Esophagus squamous epithelium (tissue), 5 donors: Measurements from ENCODE around the gene TMEM59L. TPM values are rescaled to one million over a fixed set of nuclear protein-coding genes. Genes with fewer than 3 reads are reported as not detected.

Source experiments
- DNase-seq: peaks from one replicate; lab custom pipeline; 2025; lab: John Stamatoyannopoulos, UW
- H3K27ac ChIP-seq, 4 donors: fragments of 200-600 bp; sonication (generic); one replicate each; pipeline ENCODE4 v1.5.1; 2016 to 2019; ENCODE audit warnings: mild to moderate bottlenecking in 1 of 4
- H3K27me3 ChIP-seq, 4 donors: fragments of 200-600 bp; sonication (generic); 1 replicate in 3 of 4; 2 replicates in 1 of 4; pipeline versions ENCODE4 v1.5.1 to v1.6.0; 2017 to 2021; ENCODE audit warnings: antibody characterized with exemption in 1 of 4
- H3K36me3 ChIP-seq, 3 donors: fragments of 200-600 bp; sonication (generic); one replicate each; pipeline ENCODE4 v1.5.1; 2016 to 2019
- H3K4me1 ChIP-seq, 3 donors: fragments of 200-600 bp; sonication (generic); one replicate each; pipeline ENCODE4 v1.5.1; 2017 to 2019
- H3K4me3 ChIP-seq, 4 donors: fragments of 200-600 bp; sonication (generic); 1 replicate in 3 of 4; 2 replicates in 1 of 4; pipeline ENCODE4 v1.5.1; 2016 to 2019; ENCODE audit warnings: mild to moderate bottlenecking in 2 of 4, moderate library complexity in 1 of 4
- H3K9me3 ChIP-seq, 3 donors: fragments of 200-600 bp; sonication (generic); one replicate each; pipeline ENCODE4 v1.5.1; 2016 to 2019
- CTCF ChIP-seq, 6 experiments: fragments of 450-650 bp in 4 of 6; fragments of 200-600 bp in 2 of 6; sonication (generic) in 2 of 6; IDR thresholded peaks; one replicate each; pipeline ENCODE4 v1.5.1; 2016 to 2019; ENCODE audit warnings: antibody characterized with exemption in 6 of 6, mild to moderate bottlenecking in 4 of 6, moderate library complexity in 4 of 6
- POLR2A ChIP-seq, 4 donors: fragments of 450-650 bp; IDR thresholded peaks; one replicate each; pipeline ENCODE4 v1.6.1; 2017; ENCODE audit warnings: antibody characterized with exemption in 4 of 4, mild to moderate bottlenecking in 4 of 4, moderate library complexity in 3 of 4
- WGBS, 2 donors: methylation state at CpG; one replicate each; pipeline ENCODE4 v1.1.5; 2018; 5-methylcytosine and 5-hydroxymethylcytosine counted together
- intact Hi-C: fragments of 100-400 bp; cut with DNase I; formaldehyde crosslinking; loops from one replicate; pipeline ENCODE4 v1.15.0; 2022
- total RNA-seq, 4 donors: library from RNA; depleted of rRNA; stranded (reverse); fragments of >200 nt; gene quantifications; one replicate each; pipeline ENCODE4 v1.1.0, GENCODE V29; 2016
- donor health status: DM: yes; HTN: yes; CAD: no.

Gene TMEM59L
- total RNA-seq, 4 donors from 2014 or later: 0.18 to 2.7 TPM; not detected in 2

- DNase-seq: no peak
- Histone ChIP-seq H3K27me3 (no peaks in the 10 kb centered on the region), H3K9me3 (no peaks in the 10 kb centered on the region), H3K4me1 (peaks cover 0 to 51% (median 4%) of the 10 kb centered on the region in 3 donors), H3K27ac (peak overlapping the region; percentile 23 to 78 (median 73)), H3K36me3 (peaks cover 8 to 64% (median 18%) of the 10 kb centered on the region in 3 donors), H3K4me3 (peak overlapping the region in 1 of 4 donors; percentile 4)
- no CpG with 5 or more reads among the region's 22 CpGs for WGBS, 2 donors
- TF ChIP-seq CTCF (IDR thresholded peaks at IDR 0.05) (no peak), POLR2A (IDR thresholded peaks at IDR 0.05) (no peak)
- intact Hi-C loops: no loop called here
Measured at GRCh38 chr19:18665771-18666202, 53.1 kb downstream of the TMEM59L start.

GRCh38 chr19:18666317-18666716, 53.6 kb downstream of the TMEM59L start:
- Histone ChIP-seq H3K27me3 (no peaks in the 10 kb centered on the region), H3K4me1 (peaks cover 0 to 51% (median 2%) of the 10 kb centered on the region in 3 donors), H3K36me3 (peaks cover 8 to 64% (median 18%) of the 10 kb centered on the region in 3 donors), H3K4me3 (no peak overlapping the region), H3K9me3 (no peaks in the 10 kb centered on the region), H3K27ac (peak overlapping the region in 3 of 4 donors; percentile 70 to 78 (median 76))
- WGBS, 2 donors: 20% methylated on average over 1 of the region's 12 CpGs; no CpG with 5 or more reads in 1 of the 2 donors
- intact Hi-C loops: no loop called here
- no peak for TF ChIP-seq POLR2A (IDR thresholded peaks at IDR 0.05)
- TF ChIP-seq CTCF (IDR thresholded peaks at IDR 0.05): no peak
- DNase-seq: no peak

GRCh38 chr19:18666784-18667183, 54.1 kb downstream of the TMEM59L start:
- no peaks in the 10 kb centered on the region for H3K27me3 ChIP-seq
- no peak for DNase-seq
- H3K27ac ChIP-seq: peak overlapping the region in 3 of 4 donors; percentile 70 to 78 (median 76)
- no peaks in the 10 kb centered on the region for H3K9me3 ChIP-seq
- peaks cover 8 to 64% (median 18%) of the 10 kb centered on the region in 3 donors for H3K36me3 ChIP-seq
- peaks cover 0 to 52% (median 5%) of the 10 kb centered on the region in 3 donors for H3K4me1 ChIP-seq
- H3K4me3 ChIP-seq: no peak overlapping the region
- TF ChIP-seq CTCF (IDR thresholded peaks at IDR 0.05) (no peak), POLR2A (IDR thresholded peaks at IDR 0.05) (no peak)
- WGBS, 2 donors: 67% methylated on average over 3 of the region's 5 CpGs; no CpG with 5 or more reads in 1 of the 2 donors
- intact Hi-C loops: no loop called here

- Histone ChIP-seq H3K27me3 (no peaks in the 10 kb centered on the region), H3K36me3 (peaks cover 8 to 64% (median 18%) of the 10 kb centered on the region in 3 donors), H3K4me3 (no peak overlapping the region), H3K9me3 (no peaks in the 10 kb centered on the region), H3K27ac (no peak overlapping the region), H3K4me1 (peaks cover 5 to 56% (median 13%) of the 10 kb centered on the region in 3 donors)
- TF ChIP-seq POLR2A (IDR thresholded peaks at IDR 0.05): no peak
- no peak for DNase-seq
- intact Hi-C loops: no loop called here
- WGBS, 2 donors: 90 to 95% methylated on average over 4 to 32 of the region's 55 CpGs
Measured at GRCh38 chr19:18667531-18668251, 55.0 kb downstream of the TMEM59L start.

GRCh38 chr19:18668252-18668631, 55.6 kb downstream of the TMEM59L start:
- intact Hi-C loops: no loop called here
- TF ChIP-seq POLR2A (IDR thresholded peaks at IDR 0.05) (no peak), CTCF (IDR thresholded peaks at IDR 0.05) (no peak)
- H3K4me3 ChIP-seq: no peak overlapping the region
- H3K36me3 ChIP-seq: peaks cover 8 to 64% (median 18%) of the 10 kb centered on the region in 3 donors
- 91% methylated on average over 13 of the region's 38 CpGs; no CpG with 5 or more reads in 1 of the 2 donors for WGBS, 2 donors
- no peak for DNase-seq
- no peaks in the 10 kb centered on the region for H3K27me3 ChIP-seq
- H3K27ac ChIP-seq: no peak overlapping the region
- no peaks in the 10 kb centered on the region for H3K9me3 ChIP-seq
- H3K4me1 ChIP-seq: peaks cover 5 to 56% (median 13%) of the 10 kb centered on the region in 3 donors
